GM12878 (cell line): ENCODE measurements around the gene SLC38A1. TPM values are rescaled to one million over a fixed set of nuclear protein-coding genes. Genes with fewer than 3 reads are reported as not detected.

Source experiments
- ATAC-seq: fragments of 200-7000 bp; cut with Tn5 transposase; 3 replicates; pipeline ENCODE4 v1.9.1; 2020; ENCODE audit warnings: mild to moderate bottlenecking, moderate library complexity
- BruUV-seq: library from RNA; stranded (reverse); fragments of 400-500 nt; replicated peaks from 2 replicates; lab custom pipeline; 2021; lab: Mats Ljungman, UMichigan
- CTCF ChIA-PET: fragments of 300-600 bp; sonication (Branson Sonifier 250); formaldehyde crosslinking; extraction: SDS; loops from one replicate; lab custom pipeline; 2021; ENCODE audit warnings: inconsistent platforms; lab: Yijun Ruan, JAX
- POLR2A ChIA-PET: fragments of 350-600 bp; formaldehyde crosslinking; extraction: SDS; loops from one replicate; lab custom pipeline; 2021; ENCODE audit warnings: inconsistent platforms; lab: Charles Lee
- RAD21 ChIA-PET: fragments of 300-600 bp; sonication (Branson Sonifier 250); formaldehyde crosslinking; loops from one replicate; lab custom pipeline; 2023; ENCODE audit warnings: antibody characterized with exemption; ENCODE audit not compliant: unreplicated experiment; lab: Charles Lee
- SMC1A ChIA-PET: fragments of 300-600 bp; sonication (Branson Sonifier 250); formaldehyde crosslinking; loops from one replicate; lab custom pipeline; 2023; ENCODE audit not compliant: unreplicated experiment, uncharacterized antibody; lab: Charles Lee
- DNase-seq: peaks from one replicate; pipeline ENCODE4 v3.0.0-alpha.2; 2011; ENCODE audit warnings: low read depth, low spot score
- FAIRE-seq: peaks from 3 replicates; lab custom pipeline; 2011; peaks lifted over from hg19 to GRCh38; lab: Jason Lieb, UNC
- H2AFZ ChIP-seq: 2 replicates; pipeline ENCODE4 v1.6.0; 2011; ENCODE audit warnings: low read depth, low read length, control low read depth; ENCODE audit not compliant: control insufficient read depth
- H3K27ac ChIP-seq: 2 replicates; pipeline ENCODE4 v1.5.1; 2011; ENCODE audit warnings: control low read depth; ENCODE audit not compliant: control insufficient read depth, insufficient read depth
- H3K27me3 ChIP-seq, 2 experiments: replicated peaks in 1 of 2; 2 replicates each; pipeline versions ENCODE4 v1.6.0 to v1.6.1; 2011; ENCODE audit warnings: low read length in 1 of 2; ENCODE audit not compliant: control insufficient read depth in 2 of 2, insufficient read depth in 2 of 2
- H3K36me3 ChIP-seq, 2 experiments: 2 replicates each; pipeline ENCODE4 v1.5.1; 2011; ENCODE audit warnings: low read length in 1 of 2; ENCODE audit not compliant: control insufficient read depth in 2 of 2, insufficient read depth in 2 of 2
- H3K4me1 ChIP-seq: 2 replicates; pipeline ENCODE4 v1.6.1; 2011; ENCODE audit warnings: mild to moderate bottlenecking, low read length, moderate library complexity, mixed read lengths; ENCODE audit not compliant: control insufficient read depth, insufficient read depth
- H3K4me2 ChIP-seq: 2 replicates; pipeline ENCODE4 v1.6.0; 2011; ENCODE audit warnings: control low read depth; ENCODE audit not compliant: control insufficient read depth, insufficient read depth
- H3K4me3 ChIP-seq: fragments of 200-600 bp; sonication (generic); 2 replicates; pipeline ENCODE4 v1.5.1; 2016
- H3K79me2 ChIP-seq: 2 replicates; pipeline ENCODE4 v1.6.0; 2011; ENCODE audit warnings: low read length; ENCODE audit not compliant: control insufficient read depth, insufficient read depth
- H3K9ac ChIP-seq: 2 replicates; pipeline ENCODE4 v1.8.0; 2011; ENCODE audit warnings: low read length, control low read depth, mixed read lengths; ENCODE audit not compliant: control insufficient read depth, insufficient read depth
- H3K9me3 ChIP-seq: replicated peaks from 3 replicates; pipeline ENCODE4 v1.5.1; 2011; ENCODE audit warnings: mild to moderate bottlenecking, low read length; ENCODE audit not compliant: control insufficient read depth, insufficient read depth
- H4K20me1 ChIP-seq: 2 replicates; pipeline ENCODE4 v1.6.0; 2011; ENCODE audit not compliant: control insufficient read depth, insufficient read depth
- CEBPB ChIP-seq, 2 experiments: fragments of 150-350 bp in 1 of 2; IDR thresholded peaks; 2 replicates each; pipeline ENCODE4 v1.6.1; 2012 to 2014; ENCODE audit warnings: low read depth in 2 of 2, low read length in 2 of 2, borderline replicate concordance in 1 of 2, inconsistent platforms in 1 of 2
- CHD1 ChIP-seq: IDR thresholded peaks from 2 replicates; pipeline ENCODE4 v1.6.1; 2012; ENCODE audit warnings: low read depth, low read length, improper control_type of control experiment
- CHD2 ChIP-seq: IDR thresholded peaks from 2 replicates; pipeline ENCODE4 v1.6.1; 2011; ENCODE audit warnings: low read depth, low read length, improper control_type of control experiment, borderline replicate concordance
- KDM1A ChIP-seq: fragments of 200-600 bp; sonication (generic); IDR thresholded peaks from 2 replicates; pipeline ENCODE4 v1.6.1; 2016; ENCODE audit warnings: borderline replicate concordance
- MTA3 ChIP-seq: IDR thresholded peaks from 2 replicates; pipeline ENCODE4 v1.6.1; 2012; ENCODE audit warnings: low read length, inconsistent platforms, borderline replicate concordance
- MYC ChIP-seq: IDR thresholded peaks from 2 replicates; pipeline ENCODE4 v1.6.1; 2011; ENCODE audit warnings: mild to moderate bottlenecking, low read length, moderate library complexity, inconsistent platforms; ENCODE audit not compliant: insufficient read depth, insufficient replicate concordance, insufficient read length, severe bottlenecking
- NFYB ChIP-seq: IDR thresholded peaks from 2 replicates; pipeline ENCODE4 v1.6.1; 2011; ENCODE audit warnings: low read depth, mild to moderate bottlenecking, low read length, improper control_type of control experiment, moderate library complexity; ENCODE audit not compliant: insufficient read depth
- NRF1 ChIP-seq: conservative IDR thresholded peaks from 2 replicates; pipeline ENCODE4 v1.6.1; 2011; ENCODE audit warnings: mild to moderate bottlenecking, low read depth, low read length, improper control_type of control experiment
- POLR2A ChIP-seq: IDR thresholded peaks from 2 replicates; pipeline ENCODE4 v1.6.1; 2011; ENCODE audit warnings: low read depth, mild to moderate bottlenecking, low read length
- RCOR1 ChIP-seq: conservative IDR thresholded peaks from 2 replicates; pipeline ENCODE4 v1.6.1; 2012; ENCODE audit warnings: low read depth, low read length, improper control_type of control experiment
- SMARCA5 ChIP-seq: fragments of 450-650 bp; IDR thresholded peaks from 2 replicates; pipeline ENCODE4 v1.6.1; 2017; ENCODE audit warnings: mild to moderate bottlenecking
- SREBF1 ChIP-seq: IDR thresholded peaks from 2 replicates; pipeline ENCODE4 v1.6.1; 2012; ENCODE audit warnings: mild to moderate bottlenecking, low read length
- ZNF207 ChIP-seq: fragments of 450-650 bp; IDR thresholded peaks from 2 replicates; pipeline ENCODE4 v1.6.1; 2014; ENCODE audit warnings: antibody characterized with exemption, mild to moderate bottlenecking, borderline replicate concordance
- ZNF24 ChIP-seq: fragments of 450-650 bp; IDR thresholded peaks from 2 replicates; pipeline ENCODE4 v1.6.1; 2017; ENCODE audit warnings: antibody characterized with exemption, mild to moderate bottlenecking
- ZSCAN29 ChIP-seq: fragments of 450-650 bp; IDR thresholded peaks from 2 replicates; pipeline ENCODE4 v1.6.1; 2017; ENCODE audit warnings: mild to moderate bottlenecking, moderate library complexity
- WGBS: methylation state at CpG from one replicate; pipeline ENCODE4 v1.1.6; 2016; ENCODE audit warnings: low lambda C conversion rate; ENCODE audit not compliant: insufficient replicate concordance, insufficient coverage; ENCODE audit errors: missing lambda C conversion rate; 5-methylcytosine and 5-hydroxymethylcytosine counted together
- in situ Hi-C: fragments of 300-500 bp; cut with MboI; formaldehyde crosslinking; loops from 9 replicates; pipeline ENCODE4 v1.14.3; 2018; ENCODE audit warnings: mixed read lengths
- intact Hi-C: fragments of 100-400 bp; cut with micrococcal nuclease; formaldehyde crosslinking; loops from one replicate; pipeline ENCODE4 v1.14.2; 2022; ENCODE audit not compliant: unreplicated experiment
- polyA plus RNA-seq, 11 experiments: library from polyadenylated mRNA; depleted of rRNA in 4 of 11; unstranded in 6 of 11; stranded (reverse) in 5 of 11; fragments of >200 nt; fragmentation: Nextera tagmentation in 4 of 11; fragmentation: Illumina TruSeq in 1 of 11; extraction: Ambion mirVana in 4 of 11; extraction: Trizol in 1 of 11; gene quantifications; 1 replicate in 1 of 11; 2 replicates in 10 of 11; pipeline versions ENCODE4 v1.2.1 to v1.2.3, GENCODE V29; 2011 to 2016; ENCODE audit warnings: inconsistent platforms in 2 of 11, missing spikeins in 2 of 11, low read depth in 1 of 11
- total RNA-seq, 4 experiments: library from RNA; depleted of rRNA in 3 of 4; stranded (reverse); fragments of >200 nt in 3 of 4; fragmentation: Illumina TruSeq in 1 of 4; extraction: Trizol in 1 of 4; gene quantifications; 2 replicates each; pipeline versions ENCODE4 v1.2.1 to v1.2.3, GENCODE V29; 2013 to 2021
- TF ChIP-seq, protein P1 (sequence below): IDR thresholded peaks from 2 replicates; pipeline ENCODE4 v1.6.1; 2012; ENCODE audit warnings: low read depth, low read length, improper control_type of control experiment

Gene SLC38A1
- total and polyA plus RNA-seq, 10 of the 15 experiments (the other 5 are each of a cell fraction or from before 2014, with no cell fraction given) = 38.1 to 191 (median 144) TPM

DNA sequence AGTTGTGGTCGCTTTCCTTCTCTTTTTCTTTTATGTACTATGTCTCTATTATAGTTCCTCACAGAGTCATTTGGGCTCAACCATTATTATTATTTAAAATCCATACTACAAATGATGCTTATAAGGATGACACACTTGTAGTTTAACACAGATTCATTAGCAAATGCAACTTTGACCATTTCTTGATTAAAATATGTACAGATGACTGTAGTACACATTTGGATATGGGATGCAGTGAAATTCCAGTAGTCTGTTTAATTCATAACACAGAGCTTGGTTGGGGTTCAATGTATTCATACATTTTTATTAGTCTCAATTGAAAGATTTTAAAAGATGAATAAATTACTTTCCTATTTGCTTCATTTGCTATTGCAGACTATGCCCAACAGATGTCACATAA lies 30.0 kb downstream of the SLC38A1 start:
- RAD21 ChIA-PET = no interaction called here
- no peak overlapping the region for H3K4me3 ChIP-seq
- peaks cover 62% of the 10 kb centered on the region for H3K79me2 ChIP-seq
- peaks cover 3% of the 10 kb centered on the region; the same call in 1 of the 2 replicates for H4K20me1 ChIP-seq
- no TSS peak for BruUV-seq
- FAIRE-seq (no peak), ATAC-seq (no peak), DNase-seq (no peak)
- H3K4me2 ChIP-seq = no peak overlapping the region
- no peaks in the 10 kb centered on the region for H3K4me1 ChIP-seq
- H3K27me3 ChIP-seq = no peaks in the 10 kb centered on the region
- CTCF ChIA-PET = interaction anchor here (1.3 to 2.5 kb wide), 2 partner anchors 14 to 39 kb away, joined by 3 to 8 read pairs; no protein-coding TSS in a partner anchor
- TF ChIP-seq ZNF24 (no peak), MTA3 (no peak), KDM1A (no peak), ZNF207 (no peak), SMARCA5 (no peak)
- in situ Hi-C loops = no loop called here
- intact Hi-C loops = no loop called here
- SMC1A ChIA-PET = interaction anchor here (0.6 to 3.7 kb wide), 3 partner anchors 13 to 329 kb away, joined by 3 to 26 read pairs (median 7); no protein-coding TSS in a partner anchor
- H2AFZ ChIP-seq = no peak overlapping the region
- 100% methylated on average over 1 of the region's 1 CpG for WGBS
- peaks cover 9 to 38% of the 10 kb centered on the region in 2 experiments for H3K36me3 ChIP-seq
- no peak overlapping the region for H3K9ac ChIP-seq
- H3K27ac ChIP-seq = no peak overlapping the region
- H3K9me3 ChIP-seq = no peaks in the 10 kb centered on the region; the same call in 2 of the 3 replicates
- POLR2A ChIA-PET = interaction anchor here (0.5 kb wide), 1 partner anchor 13 kb away, joined by 3 read pairs; no protein-coding TSS in a partner anchor

DNA sequence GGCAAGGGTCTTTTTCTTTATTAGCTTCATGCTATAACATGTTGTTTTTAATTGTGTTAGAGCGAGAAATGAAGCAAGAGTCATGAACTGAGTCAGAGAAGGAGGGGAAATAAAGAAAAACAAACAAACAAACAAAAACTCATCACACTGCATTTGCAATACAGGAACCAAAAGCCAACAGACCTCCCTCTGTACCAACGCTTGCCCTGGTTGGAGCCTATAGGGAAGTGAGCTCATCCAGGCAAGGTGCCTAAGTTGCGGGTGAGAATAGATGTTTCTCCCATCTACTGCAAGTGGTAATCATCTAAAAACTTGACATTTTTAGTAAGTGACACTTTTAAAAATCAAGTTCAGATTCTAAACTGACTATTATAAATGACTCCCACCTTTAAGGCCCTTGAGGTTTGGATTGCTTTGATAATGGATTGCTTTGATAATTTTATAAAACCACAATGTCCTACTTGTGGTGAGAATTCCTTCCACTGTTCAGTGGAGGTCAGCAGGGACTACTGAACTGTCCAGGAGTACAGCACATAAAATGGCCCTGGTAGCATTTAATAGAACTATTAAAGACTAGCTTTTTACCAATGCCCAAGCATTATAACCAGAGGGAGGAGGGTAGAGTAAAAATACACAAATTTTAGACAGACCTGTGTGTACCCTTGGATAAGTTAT lies 31.3 kb downstream of the SLC38A1 start:
- H4K20me1 ChIP-seq = no peaks in the 10 kb centered on the region
- FAIRE-seq (no peak), DNase-seq (no peak), ATAC-seq (no peak)
- RAD21 ChIA-PET = no interaction called here
- peaks cover 13 to 36% of the 10 kb centered on the region in 2 experiments for H3K36me3 ChIP-seq
- H3K4me1 ChIP-seq = no peaks in the 10 kb centered on the region
- H3K4me3 ChIP-seq = no peak overlapping the region
- 81% methylated on average over 3 of the region's 3 CpGs for WGBS
- no peak overlapping the region for H3K27ac ChIP-seq
- H3K27me3 ChIP-seq = no peaks in the 10 kb centered on the region
- in situ Hi-C loops (no loop called here), intact Hi-C loops (no loop called here)
- H3K9ac ChIP-seq = no peak overlapping the region
- H3K9me3 ChIP-seq = no peaks in the 10 kb centered on the region
- H3K4me2 ChIP-seq = no peak overlapping the region
- CTCF ChIA-PET = interaction anchor here (0.9 to 1.4 kb wide), 3 partner anchors 20 to 62 kb away, joined by 3 to 4 read pairs (median 3); no protein-coding TSS in a partner anchor
- BruUV-seq = no TSS peak
- H3K79me2 ChIP-seq = peaks cover 56% of the 10 kb centered on the region
- POLR2A ChIA-PET = interaction anchor here (0.6 to 1.3 kb wide), 3 partner anchors 12 to 39 kb away, joined by 3 read pairs; no protein-coding TSS in a partner anchor
- no peak overlapping the region for H2AFZ ChIP-seq
- SMC1A ChIA-PET = interaction anchor here (0.9 to 3.7 kb wide), 6 partner anchors 8 to 36 kb away, joined by 3 to 26 read pairs (median 6); no protein-coding TSS in a partner anchor
- TF ChIP-seq CHD2 = no peak
- TF ChIP-seq, protein P1, sequence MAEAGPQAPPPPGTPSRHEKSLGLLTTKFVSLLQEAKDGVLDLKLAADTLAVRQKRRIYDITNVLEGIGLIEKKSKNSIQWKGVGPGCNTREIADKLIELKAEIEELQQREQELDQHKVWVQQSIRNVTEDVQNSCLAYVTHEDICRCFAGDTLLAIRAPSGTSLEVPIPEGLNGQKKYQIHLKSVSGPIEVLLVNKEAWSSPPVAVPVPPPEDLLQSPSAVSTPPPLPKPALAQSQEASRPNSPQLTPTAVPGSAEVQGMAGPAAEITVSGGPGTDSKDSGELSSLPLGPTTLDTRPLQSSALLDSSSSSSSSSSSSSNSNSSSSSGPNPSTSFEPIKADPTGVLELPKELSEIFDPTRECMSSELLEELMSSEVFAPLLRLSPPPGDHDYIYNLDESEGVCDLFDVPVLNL = no peak
- TF ChIP-seq CEBPB (IDR thresholded peaks at IDR 0.05; ENCODE audit: borderline replicate concordance in 1 of 2, low read depth in 2 of 2, low read length in 2 of 2) = no peak
- TF ChIP-seq NRF1 = no peak
- no peak for TF ChIP-seq MYC
- no peak for TF ChIP-seq NFYB
- TF ChIP-seq POLR2A = no peak
- TF ChIP-seq CHD1 = no peak
- no peak for TF ChIP-seq ZSCAN29
- TF ChIP-seq RCOR1 = no peak
- no peak for TF ChIP-seq SREBF1
